Karpas-422 (cell line): ENCODE results near the gene FBLN1. TPM values are rescaled to one million over a fixed set of nuclear protein-coding genes. Genes with fewer than 3 reads are reported as not detected.
"Not testable (repeated sequence)": the region's sequence is repeated elsewhere in the genome, so short reads cannot be mapped to it uniquely, and the experiment has no call there.

Source experiments
- DNase-seq: peaks from one replicate; pipeline ENCODE4 v3.0.0-alpha.2; 2015
- H2AFZ ChIP-seq: fragments of 200-600 bp; sonication (generic); 2 replicates; pipeline ENCODE4 v1.6.1; 2014; ENCODE audit warnings: antibody characterized with exemption, low read length, mixed read lengths
- H3K27ac ChIP-seq: fragments of 200-600 bp; sonication (generic); 2 replicates; pipeline ENCODE4 v1.5.1; 2014; ENCODE audit warnings: mild to moderate bottlenecking, low read length, moderate library complexity
- H3K27me3 ChIP-seq: fragments of 200-600 bp; sonication (generic); 2 replicates; pipeline ENCODE4 v1.6.1; 2014; ENCODE audit warnings: low read length, mixed read lengths
- H3K36me3 ChIP-seq: fragments of 200-600 bp; sonication (generic); 2 replicates; pipeline ENCODE4 v1.6.1; 2014; ENCODE audit warnings: low read length, mixed read lengths; ENCODE audit not compliant: insufficient read depth
- H3K4me1 ChIP-seq: fragments of 200-600 bp; sonication (generic); 2 replicates; pipeline ENCODE4 v1.6.1; 2014; ENCODE audit warnings: mild to moderate bottlenecking, low read length, mixed read lengths
- H3K4me2 ChIP-seq: fragments of 200-600 bp; sonication (generic); 2 replicates; pipeline ENCODE4 v1.6.1; 2014; ENCODE audit warnings: low read length, low read depth, mild to moderate bottlenecking; ENCODE audit not compliant: poor library complexity, severe bottlenecking
- H3K4me3 ChIP-seq: fragments of 200-600 bp; sonication (generic); 2 replicates; pipeline ENCODE4 v1.5.1; 2014; ENCODE audit warnings: mild to moderate bottlenecking, antibody characterized with exemption, low read length, mixed read lengths
- H3K79me2 ChIP-seq: fragments of 200-600 bp; sonication (generic); 2 replicates; pipeline ENCODE4 v1.6.1; 2014; ENCODE audit warnings: mild to moderate bottlenecking, low read length, mixed read lengths
- H3K9ac ChIP-seq: fragments of 200-600 bp; sonication (generic); 2 replicates; pipeline ENCODE4 v1.6.0; 2014; ENCODE audit warnings: low read length
- H3K9me2 ChIP-seq: fragments of 200-600 bp; sonication (generic), shearing (Covaris generic); replicated peaks from 2 replicates; pipeline ENCODE4 v1.6.0; 2014; ENCODE audit warnings: mild to moderate bottlenecking, low read length, moderate library complexity; ENCODE audit not compliant: insufficient read depth
- H3K9me3 ChIP-seq: fragments of 300-700, 200-600 bp; sonication (generic); 2 replicates; pipeline ENCODE4 v1.6.1; 2014; ENCODE audit warnings: low read length, mixed read lengths
- H4K20me1 ChIP-seq: fragments of 200-600 bp; sonication (generic); 2 replicates; pipeline ENCODE4 v1.6.1; 2014; ENCODE audit warnings: mild to moderate bottlenecking, antibody characterized with exemption, low read length, low read depth; ENCODE audit not compliant: insufficient read depth
- total RNA-seq: library from RNA; depleted of rRNA; stranded (reverse); fragments of >200 nt; shearing (Covaris generic); gene quantifications from 2 replicates; pipeline ENCODE4 v1.2.3, GENCODE V29; 2014; ENCODE audit warnings: low replicate concordance

Gene FBLN1
- total RNA-seq, 1 experiment from 2014 or later = not detected

- no peak overlapping the region for H3K27ac ChIP-seq
- no peak for DNase-seq
- no peaks in the 10 kb centered on the region for H3K4me1 ChIP-seq
- H3K9me3 ChIP-seq = no peaks in the 10 kb centered on the region
- no peak overlapping the region for H3K9ac ChIP-seq
- no peaks in the 10 kb centered on the region for H3K79me2 ChIP-seq
- no peaks in the 10 kb centered on the region for H3K36me3 ChIP-seq
- no peaks in the 10 kb centered on the region for H4K20me1 ChIP-seq
- no peaks in the 10 kb centered on the region for H3K27me3 ChIP-seq
- H2AFZ ChIP-seq = no peak overlapping the region
- H3K4me3 ChIP-seq = no peak overlapping the region
- no peaks in the 10 kb centered on the region for H3K9me2 ChIP-seq
- no peak overlapping the region for H3K4me2 ChIP-seq
Observed at GRCh38 chr22:45460288-45461109, 42.2 kb upstream of the FBLN1 start.

GRCh38 chr22:45462034-45462655 is 40.5 kb upstream of the FBLN1 start:
- Histone ChIP-seq H3K9me2 (no peaks in the 10 kb centered on the region), H3K4me3 (no peak overlapping the region), H3K9me3 (no peaks in the 10 kb centered on the region), H2AFZ (no peak overlapping the region), H3K9ac (no peak overlapping the region), H3K4me1 (no peaks in the 10 kb centered on the region), H3K79me2 (no peaks in the 10 kb centered on the region), H3K4me2 (no peak overlapping the region), H3K27ac (no peak overlapping the region), H4K20me1 (no peaks in the 10 kb centered on the region), H3K27me3 (no peaks in the 10 kb centered on the region), H3K36me3 (no peaks in the 10 kb centered on the region)
- DNase-seq = peak; percentile 73

GRCh38 chr22:45463691-45464090 is 39.0 kb upstream of the FBLN1 start:
- H3K79me2 ChIP-seq, DNase-seq, H3K4me2 ChIP-seq, H2AFZ ChIP-seq, H3K4me3 ChIP-seq, H3K9me3 ChIP-seq, H3K36me3 ChIP-seq, H3K4me1 ChIP-seq, H3K9ac ChIP-seq, H4K20me1 ChIP-seq, H3K27ac ChIP-seq, H3K9me2 ChIP-seq, H3K27me3 ChIP-seq: not testable (repeated sequence)

- H3K27me3 ChIP-seq = no peaks in the 10 kb centered on the region
- no peaks in the 10 kb centered on the region for H3K9me2 ChIP-seq
- no peak overlapping the region for H3K9ac ChIP-seq
- H3K36me3 ChIP-seq = no peaks in the 10 kb centered on the region
- no peak overlapping the region for H3K4me3 ChIP-seq
- no peak overlapping the region for H3K4me2 ChIP-seq
- no peaks in the 10 kb centered on the region for H3K79me2 ChIP-seq
- no peak overlapping the region for H3K27ac ChIP-seq
- H3K9me3 ChIP-seq = no peaks in the 10 kb centered on the region
- H3K4me1 ChIP-seq = peaks cover 6% of the 10 kb centered on the region
- no peaks in the 10 kb centered on the region for H4K20me1 ChIP-seq
- DNase-seq = no peak
- no peak overlapping the region for H2AFZ ChIP-seq
Observed at GRCh38 chr22:45465633-45466032, 37.0 kb upstream of the FBLN1 start.

GRCh38 chr22:45468872-45469271 is 33.8 kb upstream of the FBLN1 start:
- no peaks in the 10 kb centered on the region for H3K27me3 ChIP-seq
- DNase-seq = no peak
- H3K36me3 ChIP-seq = no peaks in the 10 kb centered on the region
- H3K9me2 ChIP-seq = no peaks in the 10 kb centered on the region
- no peak overlapping the region for H3K4me3 ChIP-seq
- no peaks in the 10 kb centered on the region for H3K9me3 ChIP-seq
- H2AFZ ChIP-seq = no peak overlapping the region
- no peaks in the 10 kb centered on the region for H3K79me2 ChIP-seq
- peaks cover 6% of the 10 kb centered on the region for H3K4me1 ChIP-seq
- H3K27ac ChIP-seq = no peak overlapping the region
- H3K4me2 ChIP-seq = no peak overlapping the region
- H4K20me1 ChIP-seq = no peaks in the 10 kb centered on the region
- H3K9ac ChIP-seq = no peak overlapping the region

- H3K4me3 ChIP-seq = no peak overlapping the region
- no peak overlapping the region for H3K27ac ChIP-seq
- H3K4me2 ChIP-seq = no peak overlapping the region
- H4K20me1 ChIP-seq = no peaks in the 10 kb centered on the region
- H3K9me2 ChIP-seq = no peaks in the 10 kb centered on the region
- H3K79me2 ChIP-seq = no peaks in the 10 kb centered on the region
- H3K9me3 ChIP-seq = no peaks in the 10 kb centered on the region
- no peak overlapping the region for H3K9ac ChIP-seq
- no peaks in the 10 kb centered on the region for H3K36me3 ChIP-seq
- no peaks in the 10 kb centered on the region for H3K27me3 ChIP-seq
- DNase-seq = no peak
- H3K4me1 ChIP-seq = peaks cover 6% of the 10 kb centered on the region
- H2AFZ ChIP-seq = no peak overlapping the region
Observed at GRCh38 chr22:45469281-45470073, 33.2 kb upstream of the FBLN1 start.

GRCh38 chr22:45470871-45471270 is 31.8 kb upstream of the FBLN1 start:
- Histone ChIP-seq H3K4me3 (no peak overlapping the region), H3K4me2 (no peak overlapping the region)
- no peak for DNase-seq

GRCh38 chr22:45472426-45472825 is 30.3 kb upstream of the FBLN1 start:
- H2AFZ ChIP-seq = no peak overlapping the region
- H3K9me3 ChIP-seq = no peaks in the 10 kb centered on the region
- H3K36me3 ChIP-seq = no peaks in the 10 kb centered on the region
- peaks cover 6% of the 10 kb centered on the region for H3K4me1 ChIP-seq
- DNase-seq = no peak
- H3K4me2 ChIP-seq = no peak overlapping the region
- H4K20me1 ChIP-seq = no peaks in the 10 kb centered on the region
- H3K4me3 ChIP-seq = no peak overlapping the region
- no peak overlapping the region for H3K27ac ChIP-seq
- H3K9me2 ChIP-seq = no peaks in the 10 kb centered on the region
- no peaks in the 10 kb centered on the region for H3K79me2 ChIP-seq
- H3K27me3 ChIP-seq = no peaks in the 10 kb centered on the region
- no peak overlapping the region for H3K9ac ChIP-seq

More at GRCh38 chr22:45470871-45471270, 31.8 kb upstream of the FBLN1 start:
- H3K4me1 ChIP-seq = peaks cover 6% of the 10 kb centered on the region
- H3K9me3 ChIP-seq = no peaks in the 10 kb centered on the region
- no peak overlapping the region for H3K9ac ChIP-seq
- no peaks in the 10 kb centered on the region for H4K20me1 ChIP-seq
- H2AFZ ChIP-seq = no peak overlapping the region
- no peaks in the 10 kb centered on the region for H3K36me3 ChIP-seq
- no peaks in the 10 kb centered on the region for H3K79me2 ChIP-seq
- H3K27me3 ChIP-seq = no peaks in the 10 kb centered on the region
- H3K27ac ChIP-seq = no peak overlapping the region
- H3K9me2 ChIP-seq = no peaks in the 10 kb centered on the region
